ENCODE data around the gene MAST3.
A peak's percentile ranks its signal among the peaks of the same experiment; 100 is the strongest.

The MAST3 gene

DNA sequence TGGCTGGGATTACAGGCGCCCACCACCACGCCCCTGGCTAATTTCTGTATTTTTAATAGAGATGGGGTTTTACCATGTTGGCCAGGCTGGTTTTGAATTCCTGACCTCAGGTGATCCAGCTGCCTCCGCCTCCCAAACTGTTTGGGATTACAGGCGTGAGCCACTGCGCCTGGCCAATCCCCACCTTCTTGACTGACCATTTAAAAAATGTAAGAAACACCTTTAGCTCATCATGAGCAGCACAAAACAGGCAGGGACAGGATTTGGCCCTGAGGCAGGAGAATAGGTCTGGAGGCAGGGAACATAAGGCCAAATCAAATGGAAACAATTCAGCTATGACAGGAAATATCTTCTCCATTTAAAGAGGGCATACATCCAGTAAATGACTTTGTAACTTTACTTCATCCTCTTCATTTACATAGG, 94.1 kb downstream of the MAST3 start:
- DNase-seq (ENCODE audit: low spot score) = no peak

GRCh38 chr19:18192673-18193387, 95.3 kb downstream of the MAST3 start, which contains the start of gene MPV17L2:
Gene MPV17L2, plus strand, starts transcription at chr19:18193218. Its CDS starts 64 bp downstream, at chr19:18193282.
- DNase-seq (ENCODE audit: low spot score) = peak; percentile 100

GRCh38 chr19:18193388-18194180, 96.0 kb downstream of the MAST3 start:
- no peak for DNase-seq (ENCODE audit: low spot score)

DNA sequence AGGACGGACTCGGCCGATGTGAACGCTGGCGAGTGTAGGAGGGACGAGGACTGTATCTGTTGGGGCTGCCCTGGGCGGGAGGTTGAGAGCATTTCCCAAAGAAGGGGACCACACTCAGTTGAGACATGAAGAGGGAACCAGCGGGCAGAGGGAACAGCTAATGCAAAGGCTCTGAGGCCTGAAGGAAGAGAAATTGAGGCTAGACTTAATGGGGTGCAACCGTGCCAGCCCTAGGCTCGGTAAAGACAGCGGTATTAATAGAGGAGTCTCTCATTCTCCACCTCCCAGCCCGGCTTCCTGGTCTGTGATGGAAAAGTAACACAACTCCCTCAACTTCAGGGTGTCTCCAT, 96.6 kb downstream of the MAST3 start:
- no peak for DNase-seq (ENCODE audit: low spot score)

- DNase-seq (ENCODE audit: low spot score) = no peak
These were observed 97.1 kb downstream of the MAST3 start for GRCh38 chr19:18194554-18195238.

DNA sequence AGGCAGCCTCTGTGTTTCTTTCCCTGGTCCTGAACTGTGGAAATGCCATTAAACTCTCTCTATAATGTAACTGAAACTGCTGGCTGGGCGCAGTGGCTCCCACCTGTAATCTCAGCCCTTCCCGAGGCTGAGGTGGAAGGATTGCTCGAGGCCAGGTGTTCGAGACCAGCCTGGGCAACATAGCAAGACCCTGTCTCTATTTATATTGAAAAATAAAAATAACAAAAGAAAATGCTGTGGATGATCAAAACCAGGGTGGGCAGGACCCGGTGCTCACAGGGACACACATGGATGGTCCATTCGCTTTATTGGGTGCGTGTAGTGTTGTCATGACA, 98.9 kb downstream of the MAST3 start:
- DNase-seq (ENCODE audit: low spot score) = no peak

DNA sequence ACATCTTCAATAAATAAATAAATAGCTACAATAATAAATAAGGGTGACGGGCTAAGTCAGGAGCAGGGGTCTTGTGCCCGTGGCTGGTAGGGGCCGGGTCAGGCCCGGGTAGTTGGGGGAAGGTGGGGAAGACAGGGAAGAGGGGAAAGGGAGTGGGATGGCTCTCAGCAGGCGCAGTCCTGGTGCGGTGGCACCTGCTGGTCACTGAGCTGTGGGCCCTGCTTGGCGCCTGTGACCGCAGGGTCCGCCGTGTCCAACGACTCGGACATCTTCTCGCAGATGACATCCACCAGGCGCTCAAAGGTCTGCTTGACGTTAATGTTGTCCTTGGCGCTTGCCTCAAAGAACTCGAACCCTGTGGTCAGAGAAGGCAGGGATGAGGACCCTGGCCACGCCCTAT, 99.7 kb downstream of the MAST3 start:
- DNase-seq (ENCODE audit: low spot score) = no peak

DNA sequence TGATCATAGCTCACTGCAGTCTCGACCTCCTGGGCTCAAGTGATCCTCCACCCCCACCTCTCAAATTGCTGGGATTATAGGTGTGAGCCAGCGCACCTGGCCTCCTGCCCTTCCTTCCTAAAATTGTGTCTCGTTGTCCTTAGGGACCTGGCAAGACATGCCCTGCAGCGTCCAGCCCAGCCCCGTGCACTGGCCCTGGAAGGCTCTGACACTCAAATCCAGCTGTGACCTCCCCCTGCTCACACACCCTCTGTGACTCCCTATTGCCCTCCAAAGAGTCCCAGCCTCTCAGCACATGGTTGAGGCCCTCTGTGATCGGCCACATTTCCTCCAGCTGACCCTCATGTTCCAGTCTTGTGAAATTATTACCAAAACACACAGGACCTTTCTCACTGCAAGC, 100.4 kb downstream of the MAST3 start:
- no peak for DNase-seq (ENCODE audit: low spot score)

GRCh38 chr19:18198374-18198773, 100.8 kb downstream of the MAST3 start:
- DNase-seq (ENCODE audit: low spot score) = no peak

Data from SW480 (cell line).